Cardiac atrium fibroblast (primary cell): ENCODE data around the gene TIMM8A. TPM values are rescaled to one million over a fixed set of nuclear protein-coding genes. Genes with fewer than 3 reads are reported as not detected.

ENCODE experiments used
- total RNA-seq: library from RNA; depleted of rRNA; stranded (reverse); fragments of >200 nt; gene quantifications from 2 replicates; pipeline ENCODE4 v1.2.3, GENCODE V29; 2015

TIMM8A gene
- 2.9 and 5.3 TPM in 2 replicates for total RNA-seq

GRCh38 chrX:101348452-101349192, at the start of gene TIMM8A:
TSS of gene TIMM8A (minus strand) at chrX:101348742. CDS start at chrX:101348664, 78 bp downstream.

GRCh38 chrX:101390664-101391525, 42.4 kb upstream of the TIMM8A start, which contains the start of gene RPL36A:
TSS of gene RPL36A (plus strand) at chrX:101391011. CDS start at chrX:101391044, 33 bp downstream.

GRCh38 chrX:101385795-101386541, 37.4 kb upstream of the TIMM8A start, which contains the start of gene BTK:
TSS of gene BTK (minus strand) at chrX:101386191. CDS start at chrX:101375284, 10,907 bp downstream.

Other genes starting within 250 kb of the TIMM8A start
- gene DRP2, start 129.0 kb downstream of the TIMM8A start, total RNA-seq = 0.49 and 1.3 TPM in 2 replicates
- gene TAF7L, start 57.4 kb downstream of the TIMM8A start, total RNA-seq = not detected in 2 replicates
- not detected in 2 replicates for gene BTK, start 37.4 kb upstream of the TIMM8A start, total RNA-seq
- 1,468 and 2,014 TPM in 2 replicates for gene RPL36A, start 42.3 kb upstream of the TIMM8A start, total RNA-seq
- gene GLA, start 59.2 kb upstream of the TIMM8A start, total RNA-seq = 17.9 and 33.7 TPM in 2 replicates
- 43.3 and 44.4 TPM in 2 replicates for gene HNRNPH2, start 59.5 kb upstream of the TIMM8A start, total RNA-seq
- 0.90 and 2.1 TPM in 2 replicates for gene ARMCX4, start 136.7 kb upstream of the TIMM8A start, total RNA-seq
- 15.9 and 31.8 TPM in 2 replicates for gene ARMCX1, start 201.8 kb upstream of the TIMM8A start, total RNA-seq